Stimulated activated CD4-positive, alpha-beta T cell treated with anti-CD3 and anti-CD28 coated beads, Interleukin-4, amount 100 ng/mL, for 48 hours (primary cell): ENCODE results near the gene DCAKD.

Experiments used
- DNase-seq, 2 donors: peaks; one replicate each; pipeline ENCODE4 v3.0.0-alpha.2; 2020; ENCODE audit warnings: low read depth in 2 of 2

The DCAKD gene, protein sequence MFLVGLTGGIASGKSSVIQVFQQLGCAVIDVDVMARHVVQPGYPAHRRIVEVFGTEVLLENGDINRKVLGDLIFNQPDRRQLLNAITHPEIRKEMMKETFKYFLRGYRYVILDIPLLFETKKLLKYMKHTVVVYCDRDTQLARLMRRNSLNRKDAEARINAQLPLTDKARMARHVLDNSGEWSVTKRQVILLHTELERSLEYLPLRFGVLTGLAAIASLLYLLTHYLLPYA

DNA sequence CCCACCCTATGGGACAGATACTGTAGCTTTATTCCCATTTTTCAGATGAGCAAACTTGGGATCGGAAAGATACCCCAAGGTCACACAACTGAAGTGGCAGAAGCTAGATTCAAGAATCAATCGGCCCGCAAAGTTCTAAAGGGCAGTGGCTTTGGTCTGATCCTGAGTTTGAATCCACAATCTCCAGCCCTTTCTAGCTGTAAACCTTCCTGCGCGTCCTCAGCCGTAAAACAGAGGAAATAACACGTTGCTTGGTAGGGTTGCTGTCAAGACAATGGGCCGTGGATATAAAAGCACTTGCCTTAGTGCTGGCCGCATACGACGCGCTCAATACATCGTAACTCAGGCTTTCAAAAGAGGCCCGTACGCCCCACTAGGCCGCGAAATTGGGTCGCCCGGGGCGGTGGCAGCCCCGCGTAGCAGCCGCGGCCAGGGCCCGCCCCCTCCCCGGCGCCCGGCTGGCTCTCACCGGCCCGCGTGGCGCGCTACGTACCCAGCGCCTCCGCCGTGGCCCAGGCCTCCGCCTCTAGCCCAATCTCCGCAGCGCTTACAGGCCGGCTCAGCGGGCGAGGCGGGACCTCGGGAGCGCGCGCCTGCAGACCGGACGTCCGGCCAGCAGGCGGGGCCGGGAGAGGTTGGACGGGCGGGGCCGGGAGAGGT, at the start of gene DCAKD:
Gene DCAKD (minus strand): TSS at position 573 of the 660 bp plus-strand sequence. CDS start 16,747 bp downstream, outside the sequence.
- peak; percentile 83 to 92 for DNase-seq

DNA sequence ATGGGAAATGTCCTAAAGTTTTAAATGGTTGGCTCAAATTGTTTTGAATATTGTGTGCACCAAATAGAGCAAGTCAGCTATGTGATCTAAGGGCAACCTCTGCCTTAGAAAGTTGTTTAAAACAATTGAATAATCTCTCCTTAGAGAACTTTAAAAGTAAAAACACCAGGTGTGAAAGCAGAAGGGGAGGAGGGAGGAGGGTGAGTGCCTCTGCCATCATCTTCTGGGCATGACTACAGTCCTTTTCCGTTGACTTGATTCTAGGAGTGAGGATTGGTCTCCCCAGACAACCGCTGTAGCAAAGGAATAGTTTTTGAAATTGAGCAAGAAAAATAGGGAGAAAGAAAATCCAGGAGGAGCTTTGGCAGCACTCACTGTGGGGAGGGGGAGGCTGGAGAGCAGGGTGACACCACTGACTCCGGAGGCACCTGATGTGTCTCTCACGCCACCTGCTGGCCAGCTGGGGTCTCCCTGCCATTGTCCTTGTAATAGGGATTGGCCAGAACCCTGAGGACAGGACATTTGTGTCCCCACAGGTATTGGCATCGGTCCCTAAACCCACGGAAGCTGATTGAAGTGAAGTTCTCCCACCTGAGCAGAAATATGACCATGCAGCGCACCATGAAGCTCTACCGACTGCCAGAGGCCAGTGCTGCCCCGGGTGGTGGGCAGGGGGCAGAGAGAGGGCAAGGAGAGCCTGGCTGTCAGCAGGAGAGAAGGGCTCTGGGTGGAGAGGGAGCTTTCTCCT, 47.6 kb upstream of the DCAKD start:
- peak; percentile 65 to 72 for DNase-seq

DNA sequence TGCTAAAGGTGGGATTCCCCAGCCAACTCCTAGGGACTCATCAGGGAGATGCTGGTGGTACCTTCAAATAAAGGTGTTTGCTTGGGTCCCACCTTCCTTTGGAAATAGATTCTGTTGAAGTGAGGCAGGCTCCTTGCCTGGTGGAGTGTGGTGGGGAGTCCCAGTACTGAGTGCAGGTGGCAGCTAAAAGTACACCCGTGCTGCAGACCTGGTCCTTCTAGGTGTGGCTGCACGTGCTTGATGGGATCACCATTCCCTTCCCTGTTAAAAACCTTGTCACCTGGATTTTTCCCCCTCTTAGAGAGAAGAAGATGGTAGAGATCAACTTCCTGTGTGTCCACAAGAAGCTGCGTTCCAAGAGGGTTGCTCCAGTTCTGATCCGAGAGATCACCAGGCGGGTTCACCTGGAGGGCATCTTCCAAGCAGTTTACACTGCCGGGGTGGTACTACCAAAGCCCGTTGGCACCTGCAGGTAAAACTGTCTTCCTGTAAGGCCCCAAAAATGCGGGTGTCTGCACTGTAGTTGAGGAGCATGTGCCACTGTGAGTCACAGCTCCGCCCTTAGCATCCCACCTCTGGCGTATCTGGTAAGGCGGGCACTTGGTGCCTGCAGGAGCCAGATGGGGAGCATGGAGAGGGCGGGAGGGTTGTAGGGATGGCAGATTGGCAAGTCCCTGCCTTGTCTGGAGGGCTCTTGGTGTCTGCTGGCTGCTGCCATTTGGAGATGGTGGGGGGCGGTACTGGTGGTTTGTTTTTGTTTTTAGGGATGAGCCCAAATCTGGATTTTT, 46.8 kb upstream of the DCAKD start:
- no peak for DNase-seq

DNA sequence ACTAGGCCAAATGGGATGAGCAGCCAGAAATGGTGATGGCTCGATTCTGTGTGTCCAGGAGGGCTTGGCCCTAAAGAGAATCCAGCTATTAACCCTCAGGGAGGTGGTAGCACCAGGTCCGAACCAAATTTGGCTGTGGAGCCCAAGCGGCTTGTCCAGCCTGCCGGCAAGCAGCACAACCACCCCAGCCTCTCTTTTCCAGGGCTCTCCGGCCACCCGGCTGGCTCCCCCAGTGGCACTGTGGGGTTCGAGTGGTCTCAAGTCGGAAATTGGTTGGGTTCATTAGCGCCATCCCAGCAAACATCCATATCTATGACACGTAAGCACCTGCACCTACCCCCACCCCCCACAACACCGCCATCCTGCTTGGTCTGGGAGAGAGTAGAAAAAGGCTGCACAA, 45.5 kb upstream of the DCAKD start:
- no peak for DNase-seq

DNA sequence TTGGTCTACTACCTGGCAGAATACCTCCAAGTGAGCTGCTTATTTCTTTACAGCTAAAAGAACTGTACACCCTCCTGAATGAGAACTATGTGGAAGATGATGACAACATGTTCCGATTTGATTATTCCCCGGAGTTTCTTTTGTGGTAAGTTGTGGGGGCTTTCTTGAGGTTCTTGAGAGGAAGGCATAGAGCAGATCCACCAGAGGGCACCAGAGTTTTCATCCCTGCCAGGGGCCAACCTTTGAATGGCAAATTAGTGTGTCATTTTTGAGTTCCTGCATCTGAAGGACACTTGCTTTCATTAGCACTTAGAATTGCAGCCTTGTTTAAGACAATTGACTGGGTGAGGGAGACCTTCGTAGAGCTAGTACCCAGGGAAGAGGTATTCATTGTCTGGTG, 44.7 kb upstream of the DCAKD start:
- no peak for DNase-seq

DNA sequence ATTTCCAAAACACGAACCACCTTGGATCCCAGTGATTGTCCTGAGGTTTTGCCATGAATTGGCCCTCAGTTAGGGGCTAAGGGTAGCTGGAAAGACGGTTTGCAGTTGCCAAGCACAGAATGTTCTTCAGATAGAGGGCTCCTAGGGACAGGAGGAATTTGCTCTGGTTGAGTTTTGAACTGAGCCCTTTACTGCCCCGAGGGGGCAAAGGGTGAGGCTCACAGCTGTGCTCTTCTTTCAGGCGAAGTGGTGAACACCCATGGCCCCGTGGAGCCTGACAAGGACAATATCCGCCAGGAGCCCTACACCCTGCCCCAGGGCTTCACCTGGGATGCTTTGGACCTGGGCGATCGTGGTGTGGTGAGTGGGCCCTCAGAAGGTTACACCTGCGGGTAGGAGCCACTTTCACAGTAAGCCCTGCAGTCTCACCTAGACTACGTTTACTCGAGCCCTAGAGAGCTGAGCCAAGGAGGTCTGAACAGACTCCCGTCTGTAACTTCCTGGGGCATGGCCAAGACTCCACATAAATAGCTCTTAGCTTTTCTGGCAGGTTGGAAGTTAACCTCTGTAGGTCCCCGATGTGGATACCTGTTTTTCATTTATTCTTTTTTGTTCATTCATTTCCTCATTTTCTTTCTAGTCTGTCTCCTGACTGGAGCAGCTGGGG, 42.1 kb upstream of the DCAKD start:
- no peak for DNase-seq

DNA sequence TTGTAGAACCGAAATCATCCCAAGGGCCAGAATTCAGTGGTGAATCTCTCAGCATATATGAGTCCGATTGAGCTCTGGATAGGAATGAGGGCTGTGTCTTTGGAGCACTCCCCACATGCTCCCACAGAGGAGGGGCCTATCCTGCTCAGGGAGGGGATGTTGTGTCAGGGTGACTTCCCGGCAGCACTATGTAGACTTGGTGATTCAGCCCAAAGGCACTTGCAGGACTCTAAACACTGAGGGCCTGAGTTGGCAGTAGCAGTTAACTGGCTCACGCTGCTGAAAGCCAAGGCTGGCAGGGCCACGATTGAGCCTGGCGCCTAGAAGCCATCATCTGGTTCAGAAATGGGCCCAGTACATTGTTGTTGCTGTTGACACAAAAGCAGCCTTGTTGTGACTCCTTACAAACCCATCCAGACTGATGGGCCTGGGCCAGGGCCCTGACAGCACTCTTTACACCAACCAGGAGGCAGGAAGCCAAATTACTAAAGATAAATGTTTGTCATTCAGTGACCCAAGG, 41.5 kb upstream of the DCAKD start:
- DNase-seq: no peak

DNA sequence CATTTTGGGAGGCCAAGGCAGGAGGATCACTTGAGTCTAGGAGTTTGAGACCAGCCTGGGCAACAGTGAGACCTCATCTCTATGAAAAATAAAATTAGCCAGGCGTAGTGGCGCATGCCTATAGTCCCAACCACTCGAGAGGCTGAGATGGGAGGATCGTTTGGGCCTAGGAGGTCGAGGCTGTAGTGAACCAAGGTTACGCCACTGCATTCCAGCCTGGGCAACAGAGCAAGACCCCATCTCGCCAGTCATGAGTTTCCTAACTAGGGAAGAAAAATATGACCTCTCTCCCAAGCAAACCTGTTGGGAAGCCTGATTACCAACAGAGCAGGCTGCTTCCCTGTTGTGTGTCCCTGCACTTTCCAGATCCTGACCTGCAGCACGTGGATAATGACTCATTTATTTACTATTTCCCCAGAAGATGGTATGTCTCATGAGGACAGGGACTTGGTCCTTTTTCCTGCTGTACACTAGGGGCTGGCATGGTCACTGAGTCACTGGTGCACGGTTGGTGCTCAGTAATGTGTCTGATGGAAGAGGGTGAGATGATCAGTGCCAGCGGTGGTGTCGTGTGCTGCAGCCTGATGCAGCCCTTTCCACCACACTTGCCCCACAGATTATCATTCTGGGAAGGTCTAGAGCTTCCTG, 40.5 kb upstream of the DCAKD start:
- DNase-seq: no peak

DNA sequence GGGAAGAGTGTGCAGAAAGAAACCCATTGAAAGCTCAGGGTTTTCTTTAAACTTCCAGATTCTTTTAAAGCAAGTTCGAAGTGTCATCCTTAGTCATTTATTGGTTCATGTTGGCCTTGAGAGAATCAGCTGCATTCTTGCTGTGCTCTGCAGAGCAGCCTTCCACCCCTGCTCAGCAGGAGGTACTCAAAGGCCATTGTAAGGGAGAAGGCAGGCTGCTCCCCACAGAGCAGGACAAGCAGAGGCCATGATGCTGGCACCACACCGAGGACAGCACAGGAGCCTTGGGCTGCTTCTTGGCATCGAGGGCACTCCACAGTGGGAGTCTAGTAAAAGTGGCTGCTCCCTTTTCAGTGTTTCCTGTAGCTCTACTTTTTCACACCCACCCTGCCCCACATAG, 39.3 kb upstream of the DCAKD start:
- no peak for DNase-seq

DNA sequence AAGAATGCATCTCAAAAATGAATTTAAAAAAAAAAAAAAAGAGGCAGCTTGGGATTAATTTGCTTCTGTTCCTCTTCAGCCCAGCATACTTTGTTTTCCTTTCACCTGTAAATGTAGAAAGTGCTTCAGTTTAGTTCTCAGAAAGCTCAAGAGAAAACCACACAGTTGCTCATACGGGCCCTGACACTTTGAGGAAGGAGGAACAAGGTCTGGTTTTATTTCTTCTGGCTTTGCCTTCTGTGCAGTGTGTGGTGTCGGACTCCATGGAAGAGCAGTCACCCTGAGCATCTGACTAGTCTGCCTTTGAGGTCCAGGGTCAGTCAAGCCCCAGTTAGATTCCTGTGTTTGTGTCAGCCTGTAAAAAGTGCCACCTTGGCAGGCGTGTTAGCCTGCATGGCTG, 37.3 kb upstream of the DCAKD start:
- DNase-seq: no peak

DNA sequence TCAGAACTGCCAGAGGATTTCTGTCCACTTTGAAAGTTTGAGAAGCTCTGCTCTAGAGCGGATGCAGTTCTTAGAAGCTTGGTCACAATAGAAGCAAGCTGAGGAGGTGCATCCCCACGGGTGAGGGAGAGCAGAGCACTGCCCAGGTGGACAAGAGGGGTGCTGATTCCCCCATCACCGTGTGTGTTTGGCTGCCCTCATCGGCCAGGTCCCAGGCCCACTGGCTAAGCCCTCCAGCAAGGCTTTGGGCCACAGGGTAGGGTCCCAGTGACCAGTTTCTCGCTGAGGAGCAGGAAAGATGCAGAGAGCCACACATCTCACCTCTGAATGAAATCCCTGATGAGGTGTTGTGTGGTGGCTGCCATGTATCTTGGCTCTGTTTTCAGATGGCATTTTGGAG, 36.5 kb upstream of the DCAKD start:
- DNase-seq: no peak

DNA sequence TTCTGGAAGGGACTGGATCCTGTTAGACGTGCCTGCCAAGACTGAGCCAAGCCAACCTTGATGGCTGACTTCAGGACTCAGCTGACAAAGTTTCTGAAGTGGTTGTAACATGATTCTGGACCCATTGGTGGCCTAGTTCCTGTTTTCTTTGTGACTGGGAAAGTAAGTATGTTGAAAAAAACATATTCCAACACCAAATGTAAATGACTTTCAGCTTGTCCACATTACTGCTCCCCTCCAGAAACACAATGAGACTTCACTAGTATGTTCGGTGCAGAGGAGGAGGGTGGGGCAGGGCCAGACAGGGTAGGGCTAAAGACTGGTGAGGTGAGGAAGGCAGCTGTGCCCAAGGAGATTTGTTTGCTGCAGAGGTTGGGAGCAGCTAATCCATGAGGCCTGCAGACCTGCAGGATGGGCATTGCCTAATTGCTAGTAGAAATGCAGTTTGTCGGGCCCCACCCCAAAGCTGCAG, 36.1 kb upstream of the DCAKD start:
- DNase-seq: no peak

DNA sequence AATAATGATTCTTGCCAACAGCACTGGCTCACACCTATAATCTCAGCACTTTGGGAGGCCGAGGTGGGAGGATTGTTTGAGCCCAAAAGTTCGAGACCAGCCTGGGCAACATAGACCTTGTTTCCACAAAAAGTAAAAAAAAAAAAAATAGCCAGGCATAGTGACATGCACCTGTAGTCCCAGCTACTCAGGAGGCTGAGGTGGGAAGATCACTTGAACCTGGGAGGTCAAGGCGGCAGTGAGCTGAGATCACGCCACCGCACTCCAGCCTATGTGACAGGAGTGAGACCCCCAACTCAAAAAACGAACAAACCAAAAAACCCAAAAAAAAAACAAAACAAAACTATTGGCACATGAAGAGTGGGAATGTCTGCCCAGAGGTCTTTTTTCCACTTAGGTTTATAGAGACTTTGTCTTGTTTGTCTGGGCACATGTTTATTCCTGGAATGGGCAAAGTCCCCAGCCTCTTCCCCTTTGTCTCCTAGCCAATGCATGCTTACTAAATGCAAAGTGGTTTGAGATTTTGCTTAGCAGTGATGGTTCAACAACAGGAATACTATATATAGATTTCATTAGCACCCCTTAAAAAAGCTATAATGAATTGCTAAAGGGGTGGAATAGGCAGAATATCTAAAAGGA, 35.6 kb upstream of the DCAKD start:
- DNase-seq: no peak

DNA sequence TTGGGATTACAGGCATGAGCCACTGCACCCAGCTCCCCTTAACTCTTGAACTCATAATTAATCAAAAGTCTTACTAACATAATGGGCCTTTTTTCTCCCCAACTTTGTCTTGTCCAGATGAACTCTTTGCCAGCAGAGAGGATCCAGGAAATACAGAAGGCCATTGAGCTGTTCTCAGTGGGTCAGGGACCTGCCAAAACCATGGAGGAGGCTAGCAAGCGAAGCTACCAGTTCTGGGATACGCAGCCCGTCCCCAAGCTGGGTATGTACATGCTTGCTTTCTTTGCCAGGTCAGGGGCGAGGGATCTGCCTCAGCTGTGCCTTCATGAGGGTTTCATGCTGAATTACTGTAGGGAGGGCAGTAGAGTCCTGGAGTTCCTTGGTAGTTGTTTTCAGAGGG, 35.0 kb upstream of the DCAKD start:
- no peak for DNase-seq

DNA sequence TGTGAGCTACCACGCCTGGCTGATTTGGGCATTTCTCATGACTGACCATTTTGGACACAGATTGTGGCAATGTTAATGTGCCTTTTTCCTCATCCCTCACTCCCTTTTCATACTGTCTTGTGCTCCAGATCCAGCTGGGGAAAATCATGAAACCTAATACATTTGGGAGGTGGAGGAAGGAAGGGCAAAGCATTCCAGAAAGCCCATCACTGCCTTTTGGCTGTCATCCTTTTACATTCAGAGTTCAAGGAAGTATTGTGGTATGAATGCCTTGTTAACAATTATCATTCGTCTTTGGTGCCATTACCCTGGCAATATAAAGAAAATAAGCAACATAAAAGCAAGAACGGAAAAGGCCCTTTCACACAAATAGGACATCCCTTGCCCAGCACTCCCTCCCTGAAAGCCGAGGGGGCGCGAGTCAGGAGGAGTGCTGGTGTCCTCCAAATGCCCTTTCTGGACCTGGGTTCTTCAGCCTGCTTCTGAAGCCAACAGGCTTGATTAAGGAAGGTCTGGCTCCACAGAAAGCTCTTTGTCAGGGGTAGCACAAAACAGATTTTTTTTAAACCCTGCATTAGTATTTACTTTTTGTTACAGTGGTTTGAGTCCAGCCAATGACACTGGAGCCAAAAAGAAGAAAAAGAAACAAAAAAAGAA, 29.7 kb upstream of the DCAKD start:
- no peak for DNase-seq

DNA sequence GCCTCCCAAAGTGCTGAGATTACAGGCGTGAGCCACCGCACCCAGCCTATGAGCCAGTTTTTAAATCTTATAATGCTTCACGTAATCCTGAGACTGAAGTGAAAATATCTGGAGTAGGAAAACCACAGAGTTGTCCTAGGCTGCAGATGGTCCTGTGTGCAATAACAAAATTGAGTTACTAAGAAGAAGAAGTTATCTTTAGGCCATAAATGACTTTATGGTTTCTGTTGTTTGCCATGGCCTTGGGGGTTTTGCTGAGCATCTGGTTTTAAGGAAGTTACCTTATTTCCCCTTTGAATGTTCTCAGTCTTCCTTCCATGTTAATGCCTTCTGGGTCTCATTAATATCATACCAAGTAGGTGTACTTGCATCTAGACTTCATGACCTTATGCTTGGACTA, 26.2 kb upstream of the DCAKD start:
- no peak for DNase-seq

DNA sequence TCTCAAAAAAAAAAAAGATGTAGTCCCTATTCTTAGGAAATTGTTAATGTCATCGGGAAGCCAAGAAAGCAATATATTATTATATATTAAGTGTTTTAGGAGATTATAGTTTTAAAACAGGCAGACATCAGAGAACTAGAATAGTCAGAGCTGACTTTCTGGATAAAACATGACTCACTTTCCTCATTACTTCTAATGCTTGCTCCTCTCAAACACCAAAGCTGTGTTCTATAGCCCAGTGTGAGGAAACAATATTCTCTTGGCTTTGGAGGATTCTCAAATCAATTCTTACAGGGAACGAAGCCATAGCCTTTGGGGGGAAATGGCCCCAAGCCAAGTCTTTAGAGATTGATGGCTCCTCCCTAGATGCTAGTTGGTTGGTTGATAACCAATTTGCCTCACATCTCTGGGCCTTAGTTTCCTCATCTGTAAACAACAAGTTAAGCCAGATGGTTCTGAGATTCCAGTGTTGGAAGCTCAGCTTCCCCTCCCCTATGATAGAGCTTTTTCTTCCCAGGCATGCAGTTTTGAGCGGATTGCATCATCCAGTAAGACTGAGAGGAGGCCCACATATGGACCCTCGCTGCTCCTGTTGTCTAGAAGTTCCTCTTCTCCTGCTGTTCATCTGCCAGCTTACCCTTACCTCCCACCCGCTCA, 22.1 kb upstream of the DCAKD start:
- no peak for DNase-seq

DNA sequence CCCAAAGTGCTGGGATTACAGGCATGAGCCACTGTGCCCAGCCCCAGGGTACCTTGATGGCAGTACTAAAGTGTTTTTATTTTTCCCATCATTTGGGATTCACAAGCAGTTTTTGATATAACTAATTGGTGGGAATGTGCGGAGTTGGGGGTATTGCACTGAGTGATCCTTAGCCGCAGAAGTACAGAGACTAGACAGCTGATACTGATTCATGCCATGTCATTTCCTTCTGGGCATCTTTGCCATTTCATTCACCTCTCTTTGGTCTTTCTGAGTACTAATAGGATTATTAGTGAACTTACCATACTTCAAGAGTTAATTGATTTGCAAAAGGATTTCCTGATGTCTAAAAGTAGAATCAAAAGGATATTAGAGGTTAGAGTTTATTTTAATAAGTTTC, 19.4 kb upstream of the DCAKD start:
- DNase-seq: no peak

DNA sequence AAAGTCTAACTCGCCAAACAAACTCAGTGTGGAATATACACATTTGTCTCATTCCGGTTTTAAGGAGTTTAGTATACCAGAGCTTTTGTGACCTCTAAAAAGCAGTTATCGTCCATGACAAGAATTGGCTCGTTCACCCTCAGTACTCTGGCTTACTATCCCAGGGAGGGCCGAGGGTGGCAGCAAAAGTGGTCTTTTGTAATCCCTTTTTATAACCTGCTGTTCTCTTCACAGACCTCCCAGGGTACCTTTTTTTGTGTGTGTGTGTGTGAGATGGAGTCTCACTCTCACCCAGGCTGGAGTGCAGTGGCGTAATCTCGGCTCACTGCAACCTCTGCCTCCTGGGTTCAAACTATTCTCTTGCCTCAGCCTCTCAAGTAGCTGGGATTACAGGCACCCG, 18.6 kb upstream of the DCAKD start:
- no peak for DNase-seq
